Activated effector memory CD4-positive, alpha-beta T cell treated with Interleukin-2 at 50 U/mL for 16 hours (primary cell): ENCODE measurements around the gene SNX4.
"Not testable (repeated sequence)": the region's sequence is repeated elsewhere in the genome, so short reads cannot be mapped to it uniquely, and the experiment has no call there.

Experiments
- DNase-seq: peaks from one replicate; pipeline ENCODE4 v3.0.0-alpha.2; 2020

SNX4 gene

DNA sequence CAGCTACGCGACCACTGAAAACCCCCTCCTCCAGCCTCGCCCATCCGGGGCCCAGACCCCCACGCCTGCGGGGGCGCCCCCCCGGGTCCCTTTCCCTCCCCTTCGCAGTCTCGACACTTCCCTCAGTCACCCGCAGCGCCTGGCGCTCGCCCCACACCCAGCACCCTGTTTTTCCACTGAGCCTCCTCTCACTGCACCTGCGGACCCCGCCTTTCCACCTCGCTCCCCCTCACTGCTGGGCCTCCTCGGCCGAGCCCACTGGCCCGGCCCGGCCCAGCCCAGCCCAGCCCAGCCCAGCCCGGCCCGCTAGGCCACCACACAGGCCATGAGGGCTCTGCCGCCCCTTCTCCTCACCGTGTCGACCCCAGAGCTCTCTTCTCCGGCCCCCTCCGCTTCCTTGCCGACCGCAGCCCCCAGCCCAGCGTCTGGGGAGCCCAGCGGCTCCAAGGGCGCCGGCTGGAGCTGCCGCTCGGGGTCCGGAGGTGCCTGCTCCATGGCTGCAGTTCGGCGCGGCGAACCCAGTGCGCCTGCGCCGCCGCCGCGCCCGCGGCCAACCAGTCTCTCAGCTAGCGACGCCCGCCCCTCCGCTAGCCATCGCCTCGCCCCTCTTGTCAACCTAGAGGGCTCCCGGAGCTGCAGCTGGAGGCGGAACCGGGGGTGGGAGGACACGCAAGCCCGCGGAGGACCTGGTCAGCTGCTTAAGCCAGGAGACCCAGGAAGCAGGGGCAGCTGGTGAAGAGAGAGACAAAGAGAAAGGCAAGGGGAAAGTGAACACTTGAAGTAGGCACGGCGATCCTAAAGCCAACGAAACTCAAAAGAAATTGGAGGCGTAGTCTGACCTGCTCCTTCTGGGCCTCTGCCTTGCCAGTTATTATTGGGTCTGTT, at the start of gene SNX4:
Gene SNX4 (minus strand): TSS at position 525 of the 885 bp plus-strand sequence. CDS start 30 bp downstream, at position 495.
- DNase-seq: peak; percentile 83

DNA sequence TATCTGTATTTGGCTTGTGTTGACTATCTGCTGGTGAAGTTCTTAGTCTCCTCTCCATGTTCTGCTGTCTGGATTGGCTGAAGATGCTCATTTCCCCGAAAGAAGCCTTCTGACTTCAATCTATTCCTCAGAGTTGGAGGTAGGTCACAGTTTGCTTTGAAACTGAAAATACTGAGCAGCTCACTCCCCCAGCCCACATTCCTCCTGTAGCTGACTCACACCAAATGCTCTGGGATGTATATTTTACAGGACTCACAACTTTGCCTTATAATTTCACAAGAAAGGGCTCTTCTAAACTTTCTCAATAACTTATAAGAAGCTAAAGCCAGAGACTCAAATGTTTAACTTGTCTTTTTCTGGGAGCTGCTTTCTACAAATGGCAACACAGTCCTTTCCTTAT, 36.3 kb upstream of the SNX4 start:
- DNase-seq: no peak

DNA sequence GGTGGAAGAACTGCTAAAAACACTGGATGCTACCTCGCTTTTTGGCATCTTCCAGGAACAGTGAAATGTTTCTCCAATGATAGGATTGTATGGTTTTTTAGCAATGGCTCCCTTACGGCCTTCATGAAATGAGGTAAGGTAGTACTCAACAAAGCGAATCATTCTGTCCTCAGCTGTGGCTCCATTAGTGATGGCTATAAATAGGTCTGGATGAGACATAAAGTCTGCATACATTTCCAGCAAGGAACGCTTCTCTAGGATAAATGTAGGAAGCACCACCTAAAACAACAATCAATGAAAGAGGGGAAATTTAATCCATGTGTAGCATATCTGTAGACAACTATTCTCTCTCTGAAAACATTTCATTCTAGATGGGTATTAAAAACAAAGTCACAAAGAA, 32.4 kb upstream of the SNX4 start:
- DNase-seq: no peak

DNA sequence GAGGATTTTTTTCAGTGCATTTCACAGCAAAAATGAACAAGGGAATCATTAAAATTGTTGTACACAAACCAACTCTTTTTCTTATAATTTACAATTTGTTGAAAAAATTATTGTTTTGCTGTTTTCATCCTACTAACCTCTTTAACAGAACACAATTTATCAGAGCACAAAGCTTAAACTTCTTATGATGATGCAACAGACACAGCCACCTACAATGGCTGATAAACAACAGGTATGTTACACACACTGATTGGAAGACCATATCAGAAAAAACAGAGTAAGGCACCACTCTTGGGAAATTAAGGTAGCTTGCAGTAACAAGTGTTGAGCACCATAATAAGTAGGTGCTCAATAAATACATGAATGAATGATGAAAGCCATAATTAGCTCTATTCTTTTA, 8.9 kb upstream of the SNX4 start:
- DNase-seq: no peak

DNA sequence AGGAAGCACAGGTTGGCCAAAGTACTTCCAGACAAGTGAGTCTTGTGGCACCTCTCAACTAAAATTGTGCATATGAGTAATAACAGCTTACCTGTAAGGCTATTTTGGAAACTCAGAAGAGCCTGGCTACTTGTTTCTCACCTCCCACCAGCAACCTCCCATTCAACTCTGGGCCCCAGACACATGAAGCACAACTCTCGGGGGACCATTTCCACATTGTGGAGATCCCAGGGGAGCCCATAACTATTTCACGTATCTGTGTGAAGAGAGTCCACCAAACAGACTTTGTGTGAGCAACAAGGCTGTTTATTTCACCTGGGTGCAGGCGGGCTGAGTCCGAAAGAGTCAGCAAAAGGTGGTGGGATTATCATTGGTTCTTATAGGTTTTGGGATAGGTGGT, 5.2 kb upstream of the SNX4 start:
- DNase-seq: no peak

DNA sequence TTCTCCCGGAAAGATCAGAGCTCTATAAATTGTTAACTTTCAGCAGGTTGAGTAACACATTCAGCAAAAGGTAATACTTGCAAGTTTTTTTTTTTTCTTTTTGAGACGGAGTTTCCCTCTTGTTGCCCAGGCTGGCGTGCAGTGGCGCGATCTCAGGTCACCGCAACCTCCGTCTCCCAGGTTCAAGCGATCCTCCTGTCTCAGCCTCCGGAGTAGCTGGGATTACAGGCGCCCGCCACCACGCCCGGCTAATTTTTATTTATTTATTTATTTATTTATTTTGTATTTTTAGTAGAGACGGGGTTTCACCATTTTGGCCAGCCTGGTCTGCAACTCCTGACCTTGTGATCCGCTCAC, 539 bp upstream of the SNX4 start:
- DNase-seq: not testable (repeated sequence)

DNA sequence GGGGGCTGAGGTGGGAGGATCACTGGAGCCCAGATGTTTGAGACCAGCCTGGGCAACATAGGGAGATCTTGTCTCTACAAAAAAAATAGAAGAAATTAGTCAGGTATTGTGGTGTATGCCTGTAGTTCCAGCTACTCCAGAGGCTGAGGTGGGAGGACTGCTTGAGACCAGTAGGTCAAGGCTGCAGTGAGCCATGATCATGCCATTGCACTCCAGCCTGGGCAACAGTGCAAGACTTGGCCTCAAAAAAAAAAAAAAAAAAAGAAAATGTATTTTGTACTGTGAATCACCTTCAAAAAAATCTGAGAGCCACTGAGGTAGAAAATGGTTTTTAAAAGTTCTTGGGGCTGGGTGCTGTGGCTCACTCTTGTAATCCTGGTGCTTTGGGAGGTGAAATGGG, 4.6 kb downstream of the SNX4 start:
- DNase-seq: no peak

DNA sequence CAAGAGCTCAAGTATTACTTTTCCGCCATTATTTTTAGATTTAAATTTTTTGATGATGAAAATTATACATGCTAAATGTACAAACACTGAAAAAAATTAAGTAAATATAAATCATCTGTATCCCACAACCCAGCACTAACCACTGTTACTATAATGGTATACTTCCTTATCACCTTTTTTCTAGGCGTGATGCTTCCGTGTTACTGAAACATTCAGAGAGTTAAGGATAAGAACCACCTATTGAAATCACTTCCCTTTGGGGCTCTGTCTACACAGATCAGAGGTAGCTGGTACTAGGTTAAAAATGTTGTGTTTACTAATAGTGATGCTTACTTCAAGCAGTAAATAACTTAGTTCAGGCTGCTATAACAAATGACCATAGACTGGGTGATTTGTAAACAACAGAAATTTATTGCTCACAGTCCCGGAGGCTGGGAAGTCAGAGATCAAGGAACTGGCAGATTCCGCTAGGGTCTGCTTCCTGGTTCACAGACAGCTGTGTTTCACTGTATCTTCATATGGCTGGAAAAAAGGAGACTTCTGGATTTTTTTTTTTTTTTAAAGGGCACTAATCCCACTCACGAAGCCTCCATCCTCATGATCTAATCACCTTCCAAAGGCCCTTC, 6.4 kb downstream of the SNX4 start:
- DNase-seq: no peak

DNA sequence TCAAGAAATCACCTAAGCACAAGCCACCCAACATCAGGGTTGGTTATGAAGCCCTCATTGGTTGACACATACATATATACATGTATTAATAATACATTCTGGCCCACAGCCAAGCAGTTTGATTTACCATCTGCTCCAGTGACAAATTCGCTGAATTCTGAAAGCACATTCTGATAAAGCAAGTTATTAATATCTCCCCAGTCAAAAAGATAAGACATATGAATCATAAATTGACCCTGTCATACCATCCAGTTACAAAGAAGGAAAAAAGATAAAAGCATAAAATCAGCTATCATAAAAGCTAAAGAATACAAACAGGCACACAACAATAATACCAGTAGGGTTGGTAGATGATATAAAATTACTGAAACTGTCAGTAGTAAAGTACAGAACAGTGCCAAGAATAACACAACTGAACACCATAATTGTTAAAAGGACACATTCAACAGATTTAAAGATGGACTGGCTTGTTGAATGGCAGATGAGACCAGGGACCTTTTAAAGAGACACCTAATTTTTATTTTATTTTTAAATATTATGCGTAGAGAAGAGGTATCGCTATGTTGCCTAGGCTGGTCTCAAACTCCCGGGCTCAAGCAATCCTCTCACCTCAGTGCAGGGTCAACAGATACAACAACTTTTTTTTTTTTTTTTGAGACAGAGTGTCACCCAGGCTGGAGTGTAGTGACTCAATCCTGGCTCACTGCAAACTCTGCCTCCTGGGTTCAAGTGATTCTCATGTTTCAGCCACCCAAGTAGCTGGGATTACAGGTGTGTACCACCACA, 7.7 kb downstream of the SNX4 start:
- DNase-seq: no peak

DNA sequence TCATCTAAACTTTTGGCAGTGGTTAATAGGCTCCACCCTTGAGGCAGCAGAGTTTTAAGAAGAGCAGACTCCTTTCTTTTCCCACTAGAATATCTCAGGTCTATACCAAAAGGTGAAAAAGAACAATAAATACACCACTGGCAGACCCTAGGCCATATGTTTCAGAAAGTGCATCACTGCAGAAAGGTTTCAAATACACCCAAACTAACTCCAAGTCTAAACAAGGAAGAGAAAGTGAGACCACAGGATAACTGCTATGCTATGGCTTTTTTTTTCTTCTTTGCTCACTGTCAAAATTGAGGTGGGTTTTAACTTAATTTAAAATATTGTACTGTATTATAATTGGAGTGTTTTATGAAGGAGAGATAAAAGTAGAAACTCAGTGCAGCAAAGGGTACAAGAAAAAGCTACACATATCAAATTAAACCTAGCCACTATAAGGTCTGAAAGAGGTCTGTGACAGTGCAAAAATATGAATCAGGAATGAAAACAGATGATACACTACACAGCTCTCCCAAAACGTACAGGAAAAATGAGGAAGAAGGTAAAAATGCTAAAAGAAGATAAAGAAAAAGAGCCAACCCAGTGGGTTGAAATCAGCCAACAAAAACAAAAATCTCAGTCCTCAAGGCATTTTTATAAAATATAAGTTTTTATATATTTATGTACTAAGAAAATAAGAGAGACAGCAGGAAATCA, 8.4 kb downstream of the SNX4 start:
- DNase-seq: no peak

DNA sequence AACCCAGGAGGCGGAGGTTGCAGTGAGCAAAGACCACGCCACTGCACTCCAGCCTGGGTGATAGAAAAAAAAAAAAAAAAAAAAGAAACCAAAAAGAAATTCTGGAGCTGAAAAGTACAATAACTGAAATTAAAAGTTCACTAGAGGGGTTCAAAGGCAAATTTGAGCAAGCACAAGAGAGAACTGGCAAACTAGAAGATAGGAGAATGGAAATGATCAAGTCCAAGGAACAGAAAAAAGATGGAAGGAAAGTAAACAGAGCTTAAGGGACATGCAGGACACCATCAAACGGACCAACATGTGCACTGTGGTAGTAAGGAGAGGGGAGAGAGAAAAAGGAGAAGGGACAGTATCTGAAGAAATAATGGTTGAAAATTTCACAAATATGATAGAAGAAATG, 12.9 kb downstream of the SNX4 start:
- no peak for DNase-seq

DNA sequence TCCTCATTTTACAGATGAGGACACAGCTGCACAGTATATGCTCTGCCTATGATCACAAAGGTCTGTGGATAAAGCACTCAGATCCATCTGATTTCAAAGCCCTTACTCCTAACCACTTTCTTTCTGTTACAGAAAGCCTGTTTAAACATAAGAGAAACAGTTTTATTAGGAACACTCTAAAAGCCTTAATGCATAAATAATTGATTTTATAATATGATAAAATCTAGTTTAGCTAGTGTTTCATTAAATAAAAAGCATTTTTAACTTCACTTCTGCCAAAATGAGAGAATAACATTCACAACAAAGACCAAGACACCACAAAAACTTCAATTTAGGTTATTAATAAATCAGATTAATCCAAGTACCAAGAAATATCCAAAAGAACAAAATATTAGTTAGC, 21.4 kb downstream of the SNX4 start:
- no peak for DNase-seq

DNA sequence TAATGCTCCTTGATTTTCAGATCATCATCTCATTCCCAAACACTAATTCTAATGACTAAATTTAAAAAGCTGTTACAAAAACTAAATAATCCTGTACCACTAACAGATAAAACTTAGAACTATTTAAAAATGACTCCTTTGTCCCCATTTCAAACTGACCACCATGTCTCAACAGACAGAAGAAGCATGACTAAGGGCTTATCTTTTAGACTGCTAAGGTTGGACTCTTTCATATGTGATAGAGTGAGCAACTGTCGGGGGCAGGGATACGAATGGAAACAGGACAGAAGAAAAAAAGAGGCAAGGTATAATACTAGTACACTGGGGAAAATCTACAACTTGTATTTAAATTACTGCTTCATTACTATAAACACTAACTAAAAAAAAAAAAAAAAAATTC, 23.3 kb downstream of the SNX4 start:
- DNase-seq: no peak

DNA sequence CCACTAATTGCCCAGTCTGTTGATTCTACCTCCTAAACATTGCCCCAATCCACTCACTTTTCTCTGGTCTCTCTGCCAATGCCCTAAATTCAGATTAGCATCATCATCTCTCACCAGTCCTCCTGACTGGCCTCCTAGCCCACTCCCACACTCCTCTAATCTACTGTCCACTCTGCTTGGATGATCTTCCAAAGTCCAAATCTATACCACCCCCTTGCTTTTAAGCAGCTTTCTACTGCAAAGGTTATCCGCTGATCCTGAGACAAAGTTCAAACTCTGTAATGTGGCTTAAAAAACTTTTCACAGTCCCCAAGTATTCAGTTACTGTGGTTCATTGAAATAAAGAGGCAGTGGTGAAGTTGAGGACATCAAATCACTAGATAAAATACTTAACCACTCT, 37.6 kb downstream of the SNX4 start:
- no peak for DNase-seq

DNA sequence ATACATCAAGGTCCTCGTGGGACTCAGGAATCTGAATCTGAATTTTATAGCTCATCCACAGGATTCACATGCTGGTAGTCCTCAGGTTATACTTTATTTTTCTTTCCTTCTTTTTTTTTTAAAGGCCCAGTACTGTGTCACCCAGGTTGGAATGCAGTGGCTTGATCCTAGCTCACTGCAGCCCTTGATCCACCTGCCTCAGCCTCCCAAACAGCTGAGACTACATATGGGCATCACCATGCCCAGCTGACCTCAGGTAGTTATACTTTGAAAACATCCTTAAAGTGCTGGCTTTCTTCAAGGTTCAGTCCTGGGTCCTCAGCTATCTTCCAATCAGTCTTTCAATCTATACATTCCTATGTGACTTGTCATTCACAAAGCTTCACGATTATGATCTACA, 38.2 kb downstream of the SNX4 start:
- no peak for DNase-seq

DNA sequence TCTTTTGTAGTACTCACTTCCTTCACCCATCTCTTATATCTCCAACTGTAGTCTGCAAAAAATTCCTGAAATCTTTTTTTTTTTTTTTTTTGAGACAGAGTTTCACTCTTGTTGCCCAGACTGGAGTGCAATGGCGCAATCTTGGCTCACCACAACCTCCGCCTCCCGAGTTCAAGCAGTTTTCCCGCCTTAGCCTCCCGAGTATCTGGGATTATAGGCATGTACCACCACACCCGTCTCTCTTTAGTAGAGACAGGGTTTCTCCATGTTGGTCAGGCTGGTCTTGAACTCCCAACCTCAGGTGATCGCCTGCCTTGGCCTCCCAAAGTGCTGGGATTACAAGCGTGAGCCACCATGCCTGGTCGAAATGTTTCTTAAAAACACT, 38.6 kb downstream of the SNX4 start:
- DNase-seq: not testable (repeated sequence)

DNA sequence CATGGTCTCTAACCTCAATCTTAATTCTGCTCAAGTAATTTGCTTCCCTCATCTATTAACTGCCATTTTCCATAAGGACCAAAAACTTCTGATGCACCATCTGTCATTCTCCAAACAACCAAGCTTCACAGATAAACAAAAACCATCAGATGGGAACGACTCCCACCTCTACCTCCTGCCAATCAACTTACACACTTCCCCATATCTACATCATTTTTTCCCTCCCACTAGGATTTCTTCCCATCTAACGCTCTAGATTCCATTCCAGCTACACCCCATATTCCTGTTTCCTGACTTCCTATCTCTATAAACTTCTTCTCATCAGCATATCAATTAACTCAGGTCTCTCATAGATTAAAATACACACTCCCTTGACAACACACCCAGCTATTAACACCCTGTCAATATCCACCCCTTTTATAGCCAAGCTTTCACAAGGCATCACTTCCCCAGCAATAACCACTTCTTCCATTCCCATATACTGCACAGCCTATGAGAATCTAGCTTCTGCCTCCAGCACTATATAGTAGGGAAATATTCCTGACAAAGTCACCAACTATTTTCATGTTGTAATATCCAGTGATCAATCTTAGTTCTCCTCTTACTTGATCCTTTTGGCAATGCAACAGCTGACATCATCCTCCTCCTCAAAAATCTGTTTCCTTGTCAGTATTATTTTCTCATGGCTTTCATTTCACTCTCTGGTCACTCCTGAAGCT, 39.2 kb downstream of the SNX4 start:
- DNase-seq: no peak

DNA sequence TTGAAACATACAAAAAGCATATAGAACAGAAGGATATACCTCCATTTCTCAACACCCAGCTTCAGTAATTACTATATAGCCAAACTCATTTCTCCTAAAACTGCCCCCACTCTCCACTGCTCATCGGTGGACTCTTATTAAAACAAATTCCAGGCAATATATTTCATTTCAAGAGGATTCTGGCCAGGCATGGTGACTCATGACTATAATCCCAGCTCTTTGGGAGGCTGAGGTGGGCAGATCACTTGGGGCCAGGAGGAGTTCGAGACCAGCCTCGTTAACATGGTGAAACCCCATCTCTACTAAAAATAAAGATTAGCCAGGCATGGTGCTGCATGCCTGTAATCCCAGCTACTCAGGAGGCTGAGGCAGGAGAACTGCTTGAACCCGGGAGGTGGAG, 40.9 kb downstream of the SNX4 start:
- DNase-seq: no peak

DNA sequence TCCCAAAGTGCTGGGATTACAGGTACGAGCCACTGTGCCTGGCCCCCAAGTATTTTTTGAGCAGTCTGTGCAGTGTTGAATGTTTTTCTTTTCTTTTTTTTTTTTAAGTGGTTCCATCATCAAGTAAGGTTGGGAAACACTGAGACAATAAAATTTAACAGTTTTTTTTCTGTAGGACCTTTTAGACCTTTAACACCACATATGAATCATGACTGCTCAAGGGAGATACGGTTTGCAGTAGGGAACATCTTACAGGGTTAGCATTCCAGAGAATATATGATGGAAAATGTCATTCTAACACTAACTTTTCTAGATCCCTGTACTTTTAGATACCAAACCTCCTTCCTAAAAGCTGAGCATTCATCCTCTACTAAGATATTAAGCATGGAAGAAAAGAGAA, 41.7 kb downstream of the SNX4 start:
- DNase-seq: no peak

DNA sequence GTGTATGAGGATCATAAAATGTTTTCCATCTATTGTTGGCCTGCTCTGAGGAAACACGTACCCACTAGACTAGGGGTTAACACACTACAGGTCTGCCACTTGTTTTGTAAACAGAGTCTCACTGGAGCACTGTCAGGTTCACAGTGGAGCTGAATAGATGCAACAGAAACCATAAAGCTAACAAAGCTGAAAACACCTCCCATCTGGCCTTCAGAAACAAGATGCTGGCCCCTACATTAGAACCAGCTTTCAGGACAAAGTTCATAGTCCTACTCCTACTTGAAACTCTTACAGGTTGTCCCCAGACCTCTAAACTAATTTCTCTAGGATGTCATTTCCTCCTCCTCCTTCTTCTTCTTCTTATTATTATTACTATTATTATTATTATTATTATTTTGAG, 42.3 kb downstream of the SNX4 start:
- no peak for DNase-seq

DNA sequence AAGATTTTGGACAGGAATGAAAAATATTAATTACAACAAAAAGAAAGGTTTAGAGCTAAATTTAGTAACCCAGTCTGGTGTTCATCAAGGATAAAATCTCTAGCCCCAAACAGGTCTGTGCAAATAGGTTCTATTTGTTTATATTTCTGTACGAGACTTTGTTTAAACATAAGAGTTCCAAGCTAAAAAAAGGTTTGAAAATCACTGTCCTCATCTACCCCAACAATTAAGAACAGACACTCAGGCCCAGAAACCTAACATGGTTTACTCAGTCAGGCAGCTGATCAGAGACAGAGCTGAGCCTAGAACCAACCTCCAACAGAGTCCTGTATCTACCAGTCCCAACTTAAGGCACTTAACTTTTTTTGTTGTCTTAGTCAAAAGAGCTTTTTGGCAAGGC, 49.3 kb downstream of the SNX4 start:
- no peak for DNase-seq

DNA sequence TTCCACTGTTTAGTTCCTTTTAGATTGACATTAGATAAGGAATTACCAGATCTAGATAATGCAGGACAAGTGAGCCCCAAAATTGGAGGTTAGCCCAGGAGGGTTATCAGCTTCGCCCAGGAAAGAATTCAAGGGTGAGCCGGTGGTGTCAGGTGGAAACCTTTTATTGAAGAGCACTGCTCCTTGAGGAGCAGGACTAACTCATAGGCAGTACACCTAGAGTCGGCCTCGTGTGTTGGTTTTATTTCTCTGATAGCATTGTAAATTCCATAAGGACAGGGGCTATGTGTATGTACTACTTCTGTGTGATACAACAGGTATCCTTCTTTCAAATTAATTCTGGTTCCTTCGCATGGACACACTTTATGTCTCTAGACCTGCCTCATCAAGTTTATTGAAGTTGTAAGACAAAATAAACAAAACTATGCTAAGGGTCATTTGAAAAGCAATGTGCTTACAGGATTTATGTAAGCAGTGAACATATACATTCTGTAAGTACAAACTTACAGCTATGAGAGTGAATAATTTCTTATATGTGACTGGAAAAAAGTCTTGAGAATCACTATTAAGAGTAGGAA, 57.2 kb downstream of the SNX4 start:
- no peak for DNase-seq
